COLO668 (cell line): ENCODE measurements around the gene ADAMTSL2.

Experiments
- DNase-seq: peaks from one replicate; lab custom pipeline; 2025; ENCODE audit not compliant: unreplicated experiment; lab: John Stamatoyannopoulos, UW

Gene ADAMTSL2

DNA sequence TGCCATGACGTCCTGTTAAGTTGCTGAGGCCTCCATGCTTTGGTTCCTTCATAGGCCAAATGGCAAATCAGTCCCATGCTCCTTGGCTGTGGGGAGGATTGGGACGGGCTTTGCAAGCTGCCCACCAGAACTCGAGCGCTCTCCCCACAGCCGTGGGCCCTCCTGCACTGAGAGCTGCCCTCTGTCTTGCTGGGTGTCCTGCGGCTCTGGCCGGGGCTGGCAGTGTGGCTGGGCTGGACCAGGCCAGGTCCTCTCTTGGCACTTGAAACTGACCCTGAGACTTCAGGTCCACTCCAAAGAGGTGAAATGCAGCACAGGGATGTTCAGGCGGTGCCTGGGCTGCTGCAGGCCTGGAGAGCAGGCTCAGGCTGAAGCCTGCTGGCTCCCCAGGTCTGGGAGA lies 16.8 kb upstream of the ADAMTSL2 start:
- no peak for DNase-seq

GRCh38 chr9:133518200-133518599 lies 16.3 kb upstream of the ADAMTSL2 start:
- no peak for DNase-seq

GRCh38 chr9:133518706-133519449 lies 15.6 kb upstream of the ADAMTSL2 start:
- no peak for DNase-seq

GRCh38 chr9:133519693-133520092 lies 14.8 kb upstream of the ADAMTSL2 start:
- DNase-seq = no peak

DNA sequence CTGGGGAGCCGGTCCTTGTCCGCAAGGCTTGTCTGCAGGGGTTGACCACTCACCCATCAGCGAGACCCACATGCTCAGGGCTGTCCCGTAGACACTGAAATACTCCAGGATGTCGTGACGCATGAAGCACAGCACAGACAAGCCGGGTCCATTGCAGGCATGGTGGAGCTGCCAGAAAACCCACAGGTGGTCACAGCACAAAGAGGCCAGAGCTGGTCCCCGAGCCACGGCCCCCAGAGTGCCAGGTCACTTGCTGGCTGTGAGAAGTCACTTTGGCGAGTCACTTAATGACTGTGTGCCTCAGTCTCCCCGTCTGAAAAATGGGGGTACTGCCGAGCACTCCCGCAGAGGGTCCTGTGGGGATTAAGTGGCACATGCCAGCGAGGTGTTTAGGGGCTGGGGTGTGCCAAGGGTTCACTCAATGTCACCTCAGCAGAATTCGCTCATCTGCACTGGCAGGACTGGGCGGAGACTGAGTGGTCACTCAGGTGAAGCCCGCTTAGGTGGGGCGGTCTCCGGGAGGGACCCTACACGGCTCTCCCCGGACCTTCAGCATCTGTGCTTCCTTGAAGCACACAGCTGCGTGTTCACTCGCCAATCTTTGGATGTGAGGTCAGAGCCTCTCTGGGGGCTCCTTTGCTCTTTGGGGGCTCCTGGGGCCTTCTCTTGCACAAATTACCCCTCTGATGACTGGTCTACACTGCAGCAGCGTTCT lies 14.2 kb upstream of the ADAMTSL2 start:
- DNase-seq = no peak

GRCh38 chr9:133521122-133522072 lies 13.1 kb upstream of the ADAMTSL2 start:
- DNase-seq = peak; percentile 10

DNA sequence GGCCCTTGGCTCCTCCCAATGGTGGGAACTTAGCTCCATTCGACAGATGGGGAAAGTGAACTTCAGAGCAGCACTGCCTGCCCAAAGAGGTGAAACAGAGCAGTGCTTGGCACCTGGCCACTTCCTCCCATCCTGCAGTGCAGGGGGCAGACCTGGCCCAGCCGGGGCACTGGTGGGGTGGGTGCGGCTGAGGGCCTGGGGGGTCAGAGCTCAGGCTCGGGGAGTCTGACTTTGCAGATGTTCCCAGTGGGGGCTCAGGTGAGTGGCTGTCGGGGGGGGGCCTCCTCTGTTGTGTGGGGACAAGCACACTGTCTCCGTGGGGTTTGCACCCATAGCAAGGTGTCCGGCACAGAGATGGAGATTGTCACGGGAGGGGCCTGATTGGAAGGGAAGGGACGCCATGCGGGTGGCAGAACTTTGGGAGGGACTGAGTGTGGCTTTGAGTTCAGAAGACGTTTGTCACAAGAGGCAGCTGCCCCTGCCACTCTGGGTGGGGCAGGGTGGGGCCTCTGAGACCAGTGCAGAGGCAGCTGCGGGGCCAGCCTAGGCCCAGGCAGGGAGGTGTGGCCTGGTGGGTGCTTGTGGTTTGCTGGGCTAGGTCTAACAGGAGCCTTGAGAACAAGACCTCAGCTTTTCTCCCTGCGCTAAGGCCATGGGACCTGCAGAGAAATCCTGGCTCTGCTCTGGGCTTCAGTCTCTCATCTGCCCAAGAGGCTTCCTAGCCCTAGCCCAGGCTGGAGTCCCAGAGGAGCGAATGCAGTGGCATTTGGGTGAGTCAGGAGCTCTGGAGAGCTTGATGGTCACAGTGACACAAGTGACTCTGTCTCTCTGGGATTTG lies 12.2 kb upstream of the ADAMTSL2 start:
- DNase-seq = peak; percentile 47

GRCh38 chr9:133523106-133523505 lies 11.4 kb upstream of the ADAMTSL2 start:
- DNase-seq = no peak

- DNase-seq = no peak
Observed at GRCh38 chr9:133524146-133524545, 10.4 kb upstream of the ADAMTSL2 start.

DNA sequence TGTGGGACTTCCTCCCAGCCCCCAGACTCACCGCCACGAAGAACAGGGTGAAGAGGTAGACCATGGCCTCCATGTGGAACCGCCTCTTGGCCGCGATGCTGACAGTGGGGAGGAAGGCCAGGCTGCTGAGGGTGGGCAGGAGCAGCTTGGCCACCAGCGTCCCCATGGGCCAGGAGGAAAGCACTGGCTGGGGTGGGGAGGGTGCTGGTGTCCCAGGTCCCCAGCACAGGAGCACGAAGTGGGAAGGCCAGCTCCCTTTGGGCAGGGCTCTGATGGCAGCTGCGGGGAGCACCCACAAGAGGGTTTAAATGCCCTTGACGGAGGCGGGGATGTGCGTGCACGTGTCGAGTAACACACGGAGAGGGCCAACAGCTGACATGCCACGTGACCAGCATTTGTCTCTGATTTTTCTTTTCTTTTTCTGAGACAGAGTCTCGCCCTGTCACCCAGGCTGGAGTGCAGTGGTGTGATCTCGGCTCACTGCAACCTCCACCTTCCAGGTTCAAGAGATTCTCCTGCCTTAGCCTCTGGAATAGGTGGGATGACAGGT lies 9.8 kb upstream of the ADAMTSL2 start, which contains the start of gene MYMK:
Gene MYMK (minus strand): TSS at position 281 of the 550 bp plus-strand sequence. CDS start 115 bp downstream, at position 166.
- no peak for DNase-seq

DNA sequence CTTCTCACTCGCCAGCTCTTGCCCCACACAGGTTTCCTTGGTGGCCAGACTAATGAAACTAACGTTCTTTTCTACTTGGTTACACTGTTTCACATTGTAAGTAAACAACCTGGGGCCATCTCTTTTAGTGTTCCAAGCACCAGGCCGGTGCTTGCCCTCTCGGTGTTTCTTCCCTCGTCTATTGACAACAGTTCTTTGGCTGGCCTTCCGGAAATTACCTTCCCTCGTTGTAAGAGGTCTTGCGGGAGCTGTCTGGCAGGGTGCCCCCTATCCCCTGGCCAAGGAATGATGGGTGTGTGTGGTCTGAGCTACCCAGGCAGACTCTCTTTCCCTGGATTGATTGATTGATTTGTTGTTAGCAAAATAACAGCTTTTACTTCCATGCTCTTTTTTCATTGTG lies 8.8 kb upstream of the ADAMTSL2 start:
- DNase-seq = no peak

DNA sequence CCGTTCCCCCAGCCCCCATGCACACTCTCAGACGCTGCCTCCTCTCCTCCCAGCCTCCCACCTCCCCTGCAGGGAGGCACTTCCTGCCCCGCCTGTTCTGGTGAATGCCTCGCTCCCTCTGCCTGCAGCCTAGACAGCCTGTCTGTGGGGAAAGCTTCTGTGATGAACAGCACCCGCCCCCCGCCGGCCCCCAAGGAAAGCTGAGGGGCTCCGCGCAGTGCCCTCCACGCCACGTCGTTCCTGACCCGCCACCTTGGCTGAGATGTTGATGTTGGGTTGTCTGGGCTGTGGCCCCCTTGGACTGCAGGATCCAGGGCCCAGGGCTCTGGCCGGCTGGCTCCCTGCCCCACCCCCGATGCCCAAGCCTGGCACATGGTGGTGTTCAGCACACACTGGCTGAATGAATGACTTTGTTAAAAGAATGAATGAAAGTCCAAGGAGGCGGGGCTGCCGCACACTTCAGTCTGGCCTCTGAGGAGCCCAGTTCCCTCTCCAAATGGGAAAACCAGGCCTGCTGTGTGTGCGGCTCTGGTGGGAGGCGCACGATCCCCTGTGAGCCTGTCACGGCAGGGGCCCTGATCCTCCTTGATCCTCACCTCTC lies 7.7 kb upstream of the ADAMTSL2 start:
- DNase-seq = peak; percentile 13

DNA sequence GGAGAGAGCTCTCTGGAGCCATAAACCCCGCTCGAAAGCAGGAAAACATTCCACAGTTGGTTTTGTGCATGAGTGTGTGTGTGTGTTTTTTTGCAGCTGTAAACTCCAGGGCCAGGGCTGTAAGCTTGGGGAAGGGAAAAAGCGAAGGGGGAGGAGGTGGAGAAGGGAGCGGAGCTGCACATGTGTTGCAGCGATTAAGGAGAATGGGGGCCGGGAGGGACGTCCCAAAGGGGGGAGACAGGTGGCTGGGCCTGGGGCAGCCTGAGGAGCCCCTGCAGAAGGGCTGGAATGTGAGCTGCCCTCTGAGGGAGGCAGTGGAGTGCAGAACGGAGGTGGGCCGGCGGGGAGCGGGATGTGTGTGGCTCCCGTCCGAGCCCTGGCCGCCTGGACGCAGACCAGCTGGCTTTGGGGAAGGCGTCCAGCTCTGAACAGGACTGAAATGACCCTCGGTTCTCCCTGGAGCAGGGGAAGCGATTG lies 7.0 kb upstream of the ADAMTSL2 start:
- DNase-seq = no peak

DNA sequence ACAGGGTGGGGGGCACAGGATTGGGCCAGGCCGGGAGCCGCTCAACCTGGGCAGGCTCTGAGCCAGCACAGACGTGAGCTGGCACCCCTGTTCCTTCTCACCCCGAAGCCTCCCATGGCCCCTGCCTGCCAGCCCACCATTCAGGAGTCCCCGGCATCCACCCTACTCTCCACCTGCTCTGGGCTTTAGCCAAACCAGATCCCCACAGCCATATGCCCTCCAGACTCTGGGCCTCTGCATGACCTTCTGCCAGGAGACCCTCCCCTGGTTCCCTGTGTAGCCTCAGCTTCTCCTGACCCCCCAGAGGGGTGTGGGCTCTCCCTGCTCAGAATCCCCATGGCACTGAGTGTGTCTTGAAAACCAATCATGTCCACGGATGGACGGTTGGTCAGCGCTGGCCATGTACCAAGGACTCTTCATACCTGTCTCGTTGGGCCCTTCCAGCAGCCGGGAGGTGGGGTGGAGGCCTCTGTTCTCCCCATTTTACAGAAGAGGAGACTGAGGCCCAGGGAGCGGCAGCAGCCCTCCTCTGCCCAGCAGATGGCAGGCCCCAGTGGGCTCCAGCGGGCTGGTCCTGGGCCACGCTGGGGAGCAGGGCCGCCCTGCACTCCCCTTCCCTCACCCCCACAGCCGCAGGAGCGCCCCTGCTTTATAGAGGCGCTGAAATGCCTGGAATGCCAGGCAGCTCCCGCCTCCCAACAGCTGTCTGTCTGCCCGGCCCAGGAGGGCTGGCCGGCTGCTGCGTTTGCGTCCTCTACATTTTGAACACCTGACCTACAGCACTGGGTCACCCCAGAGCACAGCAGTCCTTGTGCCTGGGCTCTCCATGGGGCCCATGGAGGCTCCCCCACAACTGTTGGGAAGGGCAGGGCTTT lies 6.3 kb upstream of the ADAMTSL2 start:
- DNase-seq = peak; percentile 61

DNA sequence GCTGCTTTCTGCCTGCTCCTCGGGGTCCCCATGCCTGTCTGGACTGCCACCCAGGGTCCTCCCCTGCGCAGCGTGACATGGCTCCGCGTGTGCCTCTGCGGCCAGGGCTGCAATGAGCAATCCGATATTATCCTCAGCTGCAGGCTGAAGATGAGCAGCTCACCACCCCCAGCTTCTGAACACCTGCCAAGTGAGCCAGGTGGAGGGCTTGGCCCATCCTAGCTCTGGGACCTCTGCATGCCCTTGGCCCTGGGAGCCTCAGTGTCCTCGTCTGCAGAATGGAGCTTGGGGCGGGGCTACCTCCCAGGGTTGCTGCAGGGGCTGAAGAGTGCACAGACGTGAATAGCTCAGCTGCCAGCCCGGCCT lies 5.6 kb upstream of the ADAMTSL2 start:
- peak; percentile 73 for DNase-seq

GRCh38 chr9:133529457-133529856 lies 5.0 kb upstream of the ADAMTSL2 start:
- no peak for DNase-seq

DNA sequence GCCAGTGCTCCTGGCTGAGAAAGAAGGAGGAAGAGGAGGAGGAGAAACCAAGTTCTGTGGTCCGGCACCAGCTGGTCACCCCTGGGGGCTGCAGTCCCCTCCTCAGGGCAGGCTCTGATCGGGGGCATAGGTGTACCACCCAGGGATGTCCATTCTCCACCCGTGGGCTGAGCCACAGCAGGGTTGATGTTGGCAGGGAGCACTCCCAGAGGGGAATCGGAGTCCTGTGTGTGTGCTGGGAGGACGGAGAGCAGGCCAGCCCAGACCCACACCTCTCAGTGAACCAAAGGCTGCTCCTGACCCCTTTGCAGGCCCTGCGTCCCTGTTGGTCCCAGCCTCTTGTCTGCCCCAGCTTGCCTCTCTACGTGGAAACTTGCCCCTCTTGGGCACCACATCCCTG lies 4.6 kb upstream of the ADAMTSL2 start:
- DNase-seq = no peak

DNA sequence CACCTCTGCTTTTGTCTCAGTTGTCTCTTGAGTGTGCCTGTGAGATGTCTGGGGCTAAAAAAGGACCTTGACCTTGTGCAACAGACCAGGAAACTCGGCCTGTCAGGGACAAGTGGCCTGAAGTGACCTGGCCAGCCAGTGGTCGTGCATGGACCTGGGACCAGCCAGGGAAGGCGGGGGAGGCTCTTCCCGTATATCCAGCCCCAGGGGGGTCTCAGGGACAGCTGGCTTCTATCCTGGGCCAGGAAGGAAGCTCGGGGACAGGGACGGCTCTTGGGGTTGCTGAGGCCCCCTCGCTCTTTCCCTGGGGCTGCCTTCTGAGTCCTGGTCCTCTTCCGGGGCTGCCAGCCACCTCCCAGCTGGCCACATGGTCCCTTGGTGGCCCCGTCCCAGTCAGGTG lies 3.2 kb upstream of the ADAMTSL2 start:
- DNase-seq = no peak
